Cardiac muscle cell (in vitro differentiated cells and primary cell): Measurements from ENCODE around the gene PPM1J. TPM values are rescaled to one million over a fixed set of nuclear protein-coding genes. Genes with fewer than 3 reads are reported as not detected.

Experiments used
- DNase-seq, 2 donors: peaks; one replicate each; pipeline versions ENCODE4 v3.0.0 to v3.0.0-alpha.2; 2010 to 2017; ENCODE audit warnings: low read depth in 1 of 2, low spot score in 1 of 2
- H3K27ac ChIP-seq: fragments of 200-600 bp; sonication (generic); 2 replicates; pipeline ENCODE4 v1.5.1; 2016
- H3K27me3 ChIP-seq: fragments of 200-600 bp; sonication (generic); 2 replicates; pipeline ENCODE4 v1.6.0; 2016; ENCODE audit warnings: control low read depth
- H3K36me3 ChIP-seq: fragments of 200-600 bp; sonication (generic); 2 replicates; pipeline ENCODE4 v1.5.1; 2016; ENCODE audit warnings: control low read depth
- H3K4me1 ChIP-seq: fragments of 200-600 bp; sonication (generic); 2 replicates; pipeline ENCODE4 v1.8.1; 2017; ENCODE audit warnings: low read depth, mild to moderate bottlenecking, mixed run types
- H3K4me3 ChIP-seq: fragments of 200-600 bp; sonication (generic); 2 replicates; pipeline ENCODE4 v1.5.1; 2016; ENCODE audit warnings: mild to moderate bottlenecking
- H3K9me3 ChIP-seq: fragments of 200-600 bp; sonication (generic); 2 replicates; pipeline ENCODE4 v1.5.1; 2017; ENCODE audit warnings: low read depth, mild to moderate bottlenecking, control low read depth
- CTCF ChIP-seq: IDR thresholded peaks from 2 replicates; pipeline ENCODE4 v1.5.1; 2012; ENCODE audit warnings: low read depth, mild to moderate bottlenecking, low read length
- polyA plus RNA-seq: library from polyadenylated mRNA; unstranded; fragments of >200 nt; fragmentation: Nextera tagmentation; extraction: Ambion mirVana; gene quantifications from 2 replicates; pipeline ENCODE4 v1.2.1, GENCODE V29; 2016
- total RNA-seq: library from RNA; depleted of rRNA; stranded (reverse); fragments of >200 nt; gene quantifications from 2 replicates; pipeline ENCODE4 v1.2.3, GENCODE V29; 2016

The PPM1J gene
- total RNA-seq: 13.2 and 21.9 TPM in 2 replicates
- 20.1 and 28.6 TPM in 2 replicates for polyA plus RNA-seq

- no peak for TF ChIP-seq CTCF
- Histone ChIP-seq H3K9me3 (no peaks in the 10 kb centered on the region), H3K4me1 (no peaks in the 10 kb centered on the region), H3K27me3 (peaks cover 11% of the 10 kb centered on the region), H3K4me3 (peak within 1 kb of the TSS; percentile 44), H3K27ac (no peak within 1 kb of the TSS), H3K36me3 (no peaks in the 10 kb centered on the region)
- DNase-seq: peak; percentile 96 to 97
Measured at GRCh38 chr1:112715264-112716053, at the start of gene PPM1J. TSS of gene PPM1J (minus strand) at chr1:112715332. CDS start at chr1:112715301, 31 bp downstream.

- peak in 1 of 2 donors; percentile 25 for DNase-seq
- Histone ChIP-seq H3K9me3 (no peaks in the 10 kb centered on the region), H3K27ac (peak overlapping the region; percentile 25), H3K27me3 (no peaks in the 10 kb centered on the region), H3K36me3 (no peaks in the 10 kb centered on the region), H3K4me1 (peaks cover 3% of the 10 kb centered on the region), H3K4me3 (no peak overlapping the region)
- no peak for TF ChIP-seq CTCF
Measured at GRCh38 chr1:112762541-112763500, 47.7 kb upstream of the PPM1J start.

GRCh38 chr1:112761714-112762480, 46.8 kb upstream of the PPM1J start:
- H3K27ac ChIP-seq: peak overlapping the region; percentile 25
- no peak for TF ChIP-seq CTCF

GRCh38 chr1:112759228-112759627, 44.1 kb upstream of the PPM1J start:
- DNase-seq: no peak
- Histone ChIP-seq H3K27me3 (no peaks in the 10 kb centered on the region), H3K4me3 (no peak overlapping the region), H3K4me1 (peaks cover 3% of the 10 kb centered on the region), H3K36me3 (no peaks in the 10 kb centered on the region), H3K27ac (no peak overlapping the region), H3K9me3 (no peaks in the 10 kb centered on the region)
- TF ChIP-seq CTCF: no peak

More at GRCh38 chr1:112761714-112762480, 46.8 kb upstream of the PPM1J start:
- Histone ChIP-seq H3K36me3 (no peaks in the 10 kb centered on the region), H3K4me3 (no peak overlapping the region), H3K27me3 (no peaks in the 10 kb centered on the region), H3K9me3 (no peaks in the 10 kb centered on the region), H3K4me1 (peaks cover 3% of the 10 kb centered on the region)
- no peak for DNase-seq

- no peak for TF ChIP-seq CTCF
- no peaks in the 10 kb centered on the region for H3K27me3 ChIP-seq
- peaks cover 3% of the 10 kb centered on the region for H3K4me1 ChIP-seq
- H3K4me3 ChIP-seq: no peak overlapping the region
- H3K36me3 ChIP-seq: no peaks in the 10 kb centered on the region
- H3K27ac ChIP-seq: no peak overlapping the region
- no peaks in the 10 kb centered on the region for H3K9me3 ChIP-seq
- no peak for DNase-seq
Measured at GRCh38 chr1:112754116-112754628, 39.0 kb upstream of the PPM1J start.
